B cell (primary cell): ENCODE data around the gene NACC1.

Experiments
- EZH2 ChIP-seq: IDR thresholded peaks from 2 replicates; pipeline ENCODE4 v1.6.1; 2012; ENCODE audit warnings: borderline replicate concordance, low read depth, mild to moderate bottlenecking, moderate library complexity, low read length; ENCODE audit not compliant: insufficient read depth, poor library complexity, severe bottlenecking
- TF ChIP-seq, protein P1 (sequence below): fragments of 200-600 bp; IDR thresholded peaks from one replicate; pipeline ENCODE4 v1.8.0; 2022; ENCODE audit warnings: antibody characterized with exemption, mild to moderate bottlenecking

DNA sequence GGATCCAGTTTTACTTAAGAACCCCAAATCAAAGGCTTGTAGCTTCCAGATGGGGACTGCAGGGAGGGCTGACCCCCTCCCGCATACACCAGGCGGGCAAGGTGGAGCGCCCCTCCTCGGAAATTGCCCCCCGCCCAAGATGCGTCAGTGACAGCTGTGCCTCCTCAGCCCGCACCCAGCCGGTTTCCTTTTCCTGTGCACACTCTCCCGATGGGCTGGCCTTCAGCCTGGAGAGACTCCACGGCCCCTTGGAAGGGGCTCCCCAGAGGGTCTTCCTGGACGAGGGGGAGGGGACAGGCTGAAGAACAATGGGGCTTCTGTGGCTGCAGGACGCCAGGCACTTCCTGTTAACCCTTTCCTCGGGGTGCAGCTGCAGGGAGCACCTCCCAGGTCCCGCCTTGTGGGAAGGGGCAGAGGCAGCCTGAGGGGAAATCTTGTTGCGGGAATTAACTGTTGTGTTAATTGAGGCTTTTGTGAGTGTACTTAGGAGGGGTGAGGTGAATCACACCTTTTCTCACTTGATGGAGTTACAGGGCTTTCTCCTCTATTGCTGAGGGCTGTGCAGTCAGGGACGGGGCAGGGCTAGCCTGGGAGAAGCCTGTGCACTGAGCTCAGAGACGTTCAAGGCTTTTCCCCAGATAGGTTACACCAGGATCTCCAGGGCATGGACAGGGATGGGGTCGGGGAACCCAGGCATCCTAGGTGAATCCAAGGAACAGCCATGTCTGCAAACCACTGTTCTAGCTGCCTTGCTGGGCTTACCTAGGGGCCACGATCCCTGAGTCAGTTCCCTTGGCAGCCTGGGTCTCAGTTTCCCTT lies 46.5 kb downstream of the NACC1 start:
- TF ChIP-seq, protein P1, sequence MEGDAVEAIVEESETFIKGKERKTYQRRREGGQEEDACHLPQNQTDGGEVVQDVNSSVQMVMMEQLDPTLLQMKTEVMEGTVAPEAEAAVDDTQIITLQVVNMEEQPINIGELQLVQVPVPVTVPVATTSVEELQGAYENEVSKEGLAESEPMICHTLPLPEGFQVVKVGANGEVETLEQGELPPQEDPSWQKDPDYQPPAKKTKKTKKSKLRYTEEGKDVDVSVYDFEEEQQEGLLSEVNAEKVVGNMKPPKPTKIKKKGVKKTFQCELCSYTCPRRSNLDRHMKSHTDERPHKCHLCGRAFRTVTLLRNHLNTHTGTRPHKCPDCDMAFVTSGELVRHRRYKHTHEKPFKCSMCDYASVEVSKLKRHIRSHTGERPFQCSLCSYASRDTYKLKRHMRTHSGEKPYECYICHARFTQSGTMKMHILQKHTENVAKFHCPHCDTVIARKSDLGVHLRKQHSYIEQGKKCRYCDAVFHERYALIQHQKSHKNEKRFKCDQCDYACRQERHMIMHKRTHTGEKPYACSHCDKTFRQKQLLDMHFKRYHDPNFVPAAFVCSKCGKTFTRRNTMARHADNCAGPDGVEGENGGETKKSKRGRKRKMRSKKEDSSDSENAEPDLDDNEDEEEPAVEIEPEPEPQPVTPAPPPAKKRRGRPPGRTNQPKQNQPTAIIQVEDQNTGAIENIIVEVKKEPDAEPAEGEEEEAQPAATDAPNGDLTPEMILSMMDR, result no peak
- no peak for TF ChIP-seq EZH2
